T-helper 1 cell treated with Interleukin-12 subunit alpha and Interleukin-12 subunit beta and Interleukin-4 antibody, amounts not matched to agents 30 ng/mL and 1 ng/mL, for 36 hours (primary cell): ENCODE results near the gene IFITM5. TPM values are rescaled to one million over a fixed set of nuclear protein-coding genes. Genes with fewer than 3 reads are reported as not detected.

Experiments used
- intact Hi-C: fragments of 100-400 bp; cut with micrococcal nuclease; formaldehyde crosslinking; loops from one replicate; pipeline ENCODE4 v1.15.1; 2024
- total RNA-seq: library from RNA; stranded (reverse); gene quantifications from 2 replicates; pipeline ENCODE4 v1.2.3, GENCODE V29; 2022

IFITM5 gene
- total RNA-seq, 1 donor from 2014 or later: not detected

DNA sequence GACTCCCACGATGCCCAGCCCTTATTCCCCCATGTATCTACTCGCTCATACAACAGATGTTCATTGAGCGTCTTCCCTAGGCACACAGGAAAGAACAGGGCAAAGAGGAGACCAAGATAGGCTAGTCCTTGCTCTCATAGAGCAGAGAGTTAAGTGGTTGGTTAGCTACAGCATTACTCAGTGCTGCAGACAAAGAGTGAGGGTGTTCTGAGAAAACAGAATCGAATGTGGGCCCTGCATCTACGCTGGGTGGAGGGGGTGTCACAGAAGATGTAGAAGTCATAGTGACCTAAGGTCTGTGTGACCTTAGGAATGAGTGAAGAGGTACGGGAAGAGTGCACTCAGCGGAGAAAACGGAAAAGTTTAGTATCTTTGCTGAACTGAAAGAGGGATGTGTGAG, 50.3 kb downstream of the IFITM5 start:
- intact Hi-C loops: no loop called here

Other genes with a start within 250 kb of the IFITM5 start
- not detected in 2 replicates for gene SCGB1C1, start 106.4 kb downstream of the IFITM5 start, total RNA-seq
- gene BET1L, start 92.1 kb downstream of the IFITM5 start, total RNA-seq: 37.5 and 40.1 TPM in 2 replicates
- 114 and 127 TPM in 2 replicates for gene RIC8A, start 91.8 kb downstream of the IFITM5 start, total RNA-seq
- 12.4 and 12.8 TPM in 2 replicates for gene SIRT3, start 63.2 kb downstream of the IFITM5 start, total RNA-seq
- 192 and 199 TPM in 2 replicates for gene PSMD13, start 62.5 kb downstream of the IFITM5 start, total RNA-seq
- gene NLRP6, start 21.1 kb downstream of the IFITM5 start, total RNA-seq: 10.5 and 11.7 TPM in 2 replicates
- gene PGGHG, start 10.4 kb downstream of the IFITM5 start, total RNA-seq: 235 and 236 TPM in 2 replicates
- gene IFITM2, start 8.3 kb upstream of the IFITM5 start, total RNA-seq: 1,271 and 1,339 TPM in 2 replicates
- gene IFITM1, start 14.5 kb upstream of the IFITM5 start, total RNA-seq: 661 and 691 TPM in 2 replicates
- 7.3 and 9.1 TPM in 2 replicates for gene IFITM3, start 21.3 kb upstream of the IFITM5 start, total RNA-seq
- 0.91 and 1.9 TPM in 2 replicates for gene B4GALNT4, start 70.0 kb upstream of the IFITM5 start, total RNA-seq
- gene PKP3, start 94.7 kb upstream of the IFITM5 start, total RNA-seq: not detected in 2 replicates
- gene SIGIRR, start 115.5 kb upstream of the IFITM5 start, total RNA-seq: 168 and 175 TPM in 2 replicates
- gene ANO9, start 142.5 kb upstream of the IFITM5 start, total RNA-seq: 77.6 and 84.4 TPM in 2 replicates
- 24.9 and 30.8 TPM in 2 replicates for gene PTDSS2, start 150.8 kb upstream of the IFITM5 start, total RNA-seq
- 89.8 and 97.3 TPM in 2 replicates for gene RNH1, start 207.7 kb upstream of the IFITM5 start, total RNA-seq
- gene HRAS, start 236.1 kb upstream of the IFITM5 start, total RNA-seq: 57.0 and 59.3 TPM in 2 replicates
- 1.4 and 1.6 TPM in 2 replicates for gene LRRC56, start 238.0 kb upstream of the IFITM5 start, total RNA-seq